Endothelial cell of umbilical vein (primary cell): ENCODE data around the gene AGFG1. TPM values are rescaled to one million over a fixed set of nuclear protein-coding genes. Genes with fewer than 3 reads are reported as not detected.

Source experiments
- BruUV-seq: library from RNA; stranded (reverse); fragments of 400-500 nt; replicated peaks from 2 replicates; lab custom pipeline; 2021; lab: Mats Ljungman, UMichigan
- CTCF ChIA-PET: fragments of 300-600, 350-600 bp; sonication (Branson Sonifier 250); formaldehyde crosslinking; loops from one replicate; lab custom pipeline; 2021; ENCODE audit warnings: antibody characterized with exemption, inconsistent platforms; lab: Charles Lee
- POLR2A ChIA-PET: fragments of 300-600, 350-600 bp; sonication (Branson Sonifier 250); formaldehyde crosslinking; loops from one replicate; lab custom pipeline; 2021; ENCODE audit warnings: antibody characterized with exemption, inconsistent platforms; lab: Charles Lee
- DNase-seq: peaks from one replicate; pipeline ENCODE4 v3.0.0-alpha.2; 2011; ENCODE audit warnings: low read depth, low spot score
- FAIRE-seq: peaks from 2 replicates; lab custom pipeline; 2011; peaks lifted over from hg19 to GRCh38; lab: Jason Lieb, UNC
- H2AFZ ChIP-seq: 2 replicates; pipeline ENCODE4 v1.6.0; 2012; ENCODE audit warnings: low read depth, low read length, control low read depth, inconsistent platforms
- H3K27ac ChIP-seq: 2 replicates; pipeline ENCODE4 v1.5.1; 2011; ENCODE audit warnings: low read depth, mild to moderate bottlenecking, control low read depth, low read length, moderate library complexity; ENCODE audit not compliant: insufficient read depth
- H3K27me3 ChIP-seq, 2 experiments: 2 replicates each; pipeline versions ENCODE4 v1.6.0 to v1.6.1; 2011; ENCODE audit warnings: low read length in 2 of 2, mixed read lengths in 1 of 2; ENCODE audit not compliant: control insufficient read depth in 2 of 2, insufficient read depth in 2 of 2
- H3K36me3 ChIP-seq, 2 experiments: 2 replicates in 1 of 2; 3 replicates in 1 of 2; pipeline ENCODE4 v1.5.1; 2011; ENCODE audit warnings: low read length in 2 of 2, mild to moderate bottlenecking in 1 of 2, moderate library complexity in 1 of 2; ENCODE audit not compliant: control insufficient read depth in 2 of 2, insufficient read depth in 2 of 2; ENCODE audit errors: extremely low read depth in 1 of 2
- H3K4me1 ChIP-seq: 3 replicates; pipeline ENCODE4 v1.5.1; 2011; ENCODE audit warnings: mild to moderate bottlenecking, low read length; ENCODE audit not compliant: control insufficient read depth, insufficient read depth; ENCODE audit errors: extremely low read depth
- H3K4me2 ChIP-seq: 2 replicates; pipeline ENCODE4 v1.6.1; 2011; ENCODE audit warnings: low read length, control low read depth, mixed read lengths; ENCODE audit not compliant: insufficient read depth
- H3K4me3 ChIP-seq, 3 experiments: fragments of 200-600 bp in 1 of 3; sonication (generic), shearing (Covaris generic) in 1 of 3; replicated peaks in 1 of 3; 2 replicates each; pipeline ENCODE4 v1.5.1; 2011 to 2016; ENCODE audit warnings: control low read depth in 3 of 3, low read length in 3 of 3, mild to moderate bottlenecking in 2 of 3, inconsistent platforms in 1 of 3, low read depth in 1 of 3, moderate library complexity in 1 of 3; ENCODE audit not compliant: insufficient read depth in 1 of 3
- H3K79me2 ChIP-seq: 2 replicates; pipeline ENCODE4 v1.6.0; 2012; ENCODE audit warnings: low read length, inconsistent platforms; ENCODE audit not compliant: control insufficient read depth, insufficient read depth
- H3K9ac ChIP-seq: replicated peaks from 2 replicates; pipeline ENCODE3; 2011; ENCODE audit warnings: low read length, control low read depth; ENCODE audit not compliant: insufficient read depth; ENCODE audit errors: extremely low read depth
- H3K9me1 ChIP-seq: replicated peaks from 3 replicates; pipeline ENCODE4 v1.6.0; 2011; ENCODE audit warnings: mild to moderate bottlenecking, low read length; ENCODE audit not compliant: control insufficient read depth, insufficient read depth; ENCODE audit errors: extremely low read depth
- H3K9me3 ChIP-seq: replicated peaks from 2 replicates; pipeline ENCODE4 v1.5.1; 2012; ENCODE audit warnings: low read length, inconsistent platforms; ENCODE audit not compliant: control insufficient read depth, insufficient read depth
- H4K20me1 ChIP-seq: replicated peaks from 2 replicates; pipeline ENCODE3; 2011; ENCODE audit warnings: mild to moderate bottlenecking, low read length; ENCODE audit not compliant: control insufficient read depth, insufficient read depth; ENCODE audit errors: extremely low read depth
- EZH2 ChIP-seq: IDR thresholded peaks from 2 replicates; pipeline ENCODE4 v1.6.1; 2012; ENCODE audit warnings: borderline replicate concordance, low read depth, mild to moderate bottlenecking, moderate library complexity, low read length, inconsistent platforms; ENCODE audit not compliant: severe bottlenecking
- FOS ChIP-seq: IDR thresholded peaks from 2 replicates; pipeline ENCODE4 v1.6.1; 2011; ENCODE audit warnings: mild to moderate bottlenecking, low read length, moderate library complexity, borderline replicate concordance; ENCODE audit not compliant: insufficient read depth
- GATA2 ChIP-seq: IDR thresholded peaks from 2 replicates; pipeline ENCODE4 v1.7.0; 2011; ENCODE audit warnings: low read depth, mild to moderate bottlenecking, moderate library complexity, mixed read lengths, low read length; ENCODE audit not compliant: insufficient read length, insufficient read depth
- JUN ChIP-seq: IDR thresholded peaks from 2 replicates; pipeline ENCODE4 v1.6.1; 2011; ENCODE audit warnings: borderline replicate concordance, low read depth; ENCODE audit not compliant: insufficient read length, insufficient read depth
- MYC ChIP-seq: IDR thresholded peaks from one replicate; pipeline ENCODE4 v1.6.1; 2011; ENCODE audit warnings: mild to moderate bottlenecking, low read depth, low read length
- POLR2A ChIP-seq: IDR thresholded peaks from 2 replicates; pipeline ENCODE4 v1.6.1; 2012; ENCODE audit warnings: low read depth, mild to moderate bottlenecking, control low read depth, low read length
- POLR2AphosphoS5 ChIP-seq: IDR thresholded peaks from 2 replicates; pipeline ENCODE4 v1.6.1; 2012; ENCODE audit warnings: low read depth, mild to moderate bottlenecking, control low read depth, low read length, moderate library complexity; ENCODE audit not compliant: insufficient read depth
- dilution Hi-C: fragments of 300-500 bp; cut with MboI; formaldehyde crosslinking; loops from one replicate; pipeline ENCODE4 v1.15.0; 2019; ENCODE audit warnings: low sequenced_read_pairs; ENCODE audit not compliant: extremely low pct_ligation_motif_present
- intact Hi-C: fragments of 100-400 bp; cut with micrococcal nuclease; formaldehyde crosslinking; loops from one replicate; pipeline ENCODE4 v1.10.0; 2022
- polyA plus RNA-seq, 4 experiments: library from polyadenylated mRNA; depleted of rRNA in 3 of 4; stranded (reverse) in 3 of 4; unstranded in 1 of 4; fragments of >200 nt; gene quantifications; 2 replicates each; pipeline versions ENCODE4 v1.2.1 to v1.2.3, GENCODE V29; 2011 to 2012; ENCODE audit warnings: missing spikeins in 1 of 4
- total RNA-seq: library from RNA; stranded (reverse); gene quantifications from 2 replicates; pipeline ENCODE4 v1.2.3, GENCODE V29; 2021
- TF ChIP-seq, protein P1 (sequence below): IDR thresholded peaks from 2 replicates; pipeline ENCODE4 v1.6.1; 2011; ENCODE audit not compliant: insufficient read depth, insufficient read length
- TF ChIP-seq, protein P2 (sequence below), 2 donors: IDR thresholded peaks; 1 replicate in 1 of 2; 2 replicates in 1 of 2; pipeline ENCODE4 v1.5.1; 2011; ENCODE audit warnings: low read length in 2 of 2, mild to moderate bottlenecking in 2 of 2, moderate library complexity in 2 of 2, control low read depth in 1 of 2, inconsistent platforms in 1 of 2, low read depth in 1 of 2; ENCODE audit not compliant: insufficient read depth in 1 of 2; ENCODE audit errors: extremely low read depth in 1 of 2

The AGFG1 gene
- total and polyA plus RNA-seq, 2 donors (not counting 3 experiments of a cell fraction or from before 2014, with no cell fraction given): 87.9 to 106 TPM

DNA sequence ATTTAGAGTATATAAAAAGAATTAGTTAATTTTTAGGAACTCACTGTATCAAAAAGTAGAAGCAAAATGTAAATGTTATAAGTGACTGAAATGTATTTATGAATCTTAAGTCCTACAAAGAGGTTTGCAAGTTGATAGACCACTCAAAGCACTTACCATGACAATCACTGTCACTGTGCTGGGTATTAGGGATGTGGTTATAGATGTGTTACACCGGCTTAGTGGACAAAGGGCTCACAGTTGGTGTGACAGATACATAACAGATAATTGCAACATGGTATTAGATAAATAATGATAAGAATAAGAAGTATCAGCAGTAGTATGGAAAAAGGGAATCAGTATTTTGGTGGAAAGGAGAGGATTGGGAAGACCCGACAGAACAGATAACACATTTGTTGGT, 21.6 kb downstream of the AGFG1 start:
- no TSS peak for BruUV-seq
- no peaks in the 10 kb centered on the region for H3K9me3 ChIP-seq
- no peak overlapping the region for H3K4me2 ChIP-seq
- no peak overlapping the region for H3K27ac ChIP-seq
- no peak overlapping the region for H3K9ac ChIP-seq
- ChIA-PET POLR2A (no interaction called here), CTCF (no interaction called here)
- peaks cover 4% of the 10 kb centered on the region for H4K20me1 ChIP-seq
- no peak overlapping the region for H3K4me3 ChIP-seq
- dilution Hi-C loops (no loop called here), intact Hi-C loops (loop anchor here (5.0 kb wide), 1 partner anchor 1489 kb away; no protein-coding TSS in a partner anchor)
- no peak for FAIRE-seq
- no peaks in the 10 kb centered on the region for H3K27me3 ChIP-seq
- H3K9me1 ChIP-seq: no peaks in the 10 kb centered on the region
- H2AFZ ChIP-seq: no peak overlapping the region
- DNase-seq: no peak
- peaks cover 91% of the 10 kb centered on the region for H3K79me2 ChIP-seq
- peaks cover 10% of the 10 kb centered on the region for H3K4me1 ChIP-seq
- peaks cover 0 to 2% of the 10 kb centered on the region in 2 experiments for H3K36me3 ChIP-seq
- TF ChIP-seq POLR2AphosphoS5 (no peak), FOS (no peak), EZH2 (no peak), POLR2A (no peak), GATA2 (no peak), JUN (no peak), MYC (no peak)
- TF ChIP-seq, protein P1, sequence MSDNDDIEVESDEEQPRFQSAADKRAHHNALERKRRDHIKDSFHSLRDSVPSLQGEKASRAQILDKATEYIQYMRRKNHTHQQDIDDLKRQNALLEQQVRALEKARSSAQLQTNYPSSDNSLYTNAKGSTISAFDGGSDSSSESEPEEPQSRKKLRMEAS: no peak
- TF ChIP-seq, protein P2, sequence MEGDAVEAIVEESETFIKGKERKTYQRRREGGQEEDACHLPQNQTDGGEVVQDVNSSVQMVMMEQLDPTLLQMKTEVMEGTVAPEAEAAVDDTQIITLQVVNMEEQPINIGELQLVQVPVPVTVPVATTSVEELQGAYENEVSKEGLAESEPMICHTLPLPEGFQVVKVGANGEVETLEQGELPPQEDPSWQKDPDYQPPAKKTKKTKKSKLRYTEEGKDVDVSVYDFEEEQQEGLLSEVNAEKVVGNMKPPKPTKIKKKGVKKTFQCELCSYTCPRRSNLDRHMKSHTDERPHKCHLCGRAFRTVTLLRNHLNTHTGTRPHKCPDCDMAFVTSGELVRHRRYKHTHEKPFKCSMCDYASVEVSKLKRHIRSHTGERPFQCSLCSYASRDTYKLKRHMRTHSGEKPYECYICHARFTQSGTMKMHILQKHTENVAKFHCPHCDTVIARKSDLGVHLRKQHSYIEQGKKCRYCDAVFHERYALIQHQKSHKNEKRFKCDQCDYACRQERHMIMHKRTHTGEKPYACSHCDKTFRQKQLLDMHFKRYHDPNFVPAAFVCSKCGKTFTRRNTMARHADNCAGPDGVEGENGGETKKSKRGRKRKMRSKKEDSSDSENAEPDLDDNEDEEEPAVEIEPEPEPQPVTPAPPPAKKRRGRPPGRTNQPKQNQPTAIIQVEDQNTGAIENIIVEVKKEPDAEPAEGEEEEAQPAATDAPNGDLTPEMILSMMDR (IDR thresholded peaks at IDR 0.05; ENCODE audit: extremely low read depth in 1 of 2, insufficient read depth in 1 of 2, low read depth in 1 of 2, low read length in 2 of 2): no peak
